ENCODE measurements around the gene CCSER1. TPM values are rescaled to one million over a fixed set of nuclear protein-coding genes. Genes with fewer than 3 reads are reported as not detected.

CCSER1 gene
- total and polyA plus RNA-seq, 2 donors (not counting 1 experiment from before 2014, with no cell fraction given), result under 0.01 TPM; not detected in 1

DNA sequence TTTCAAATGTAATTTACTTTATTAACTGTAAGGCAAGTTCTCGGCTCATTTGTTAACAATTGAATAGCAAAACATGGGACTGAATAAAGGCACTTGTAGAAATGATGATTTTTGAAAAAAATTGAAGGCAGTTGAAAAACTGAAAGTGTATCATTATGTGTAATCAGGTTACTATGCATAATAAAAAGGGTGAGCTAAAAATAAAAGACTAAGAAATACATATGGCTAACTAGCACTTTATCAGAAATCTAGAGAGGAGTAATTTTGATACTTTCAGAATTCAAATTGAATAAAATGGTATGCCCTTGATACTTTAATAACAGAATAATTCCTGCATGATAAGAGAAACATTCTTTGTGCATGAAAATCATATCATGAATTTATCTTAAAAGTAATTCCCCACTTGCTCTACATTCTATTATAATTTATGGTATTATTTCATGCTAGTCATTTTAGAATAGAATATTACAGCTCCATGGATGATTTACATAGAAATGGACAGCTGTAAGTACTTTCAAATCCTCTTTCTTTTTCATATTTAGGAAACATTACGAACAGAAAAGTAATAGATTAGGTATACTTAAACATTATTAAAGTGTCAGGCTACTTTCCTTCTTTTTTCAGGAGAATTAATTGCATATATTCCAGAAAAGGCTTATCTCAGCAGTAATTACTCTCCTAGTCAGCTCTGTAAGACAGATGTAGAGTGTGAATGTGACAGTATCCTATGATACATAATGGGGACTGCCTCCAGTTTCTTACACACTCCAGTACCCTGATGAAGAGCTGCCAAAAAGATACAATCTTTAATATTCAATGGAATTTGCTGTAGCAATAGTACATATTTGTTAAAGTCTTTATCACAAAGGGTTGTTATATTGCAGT, 697.3 kb downstream of the CCSER1 start:
- TF ChIP-seq EZH2 (IDR thresholded peaks at IDR 0.05; ENCODE audit: low read length, missing control alignments) (no peak), CTCF (conservative IDR thresholded peaks at IDR 0.05 in 1 of 2, IDR thresholded peaks at IDR 0.05 in 1 of 2; ENCODE audit: low read depth in 1 of 2, low read length in 2 of 2) (no peak)
- no peak overlapping the region for H3K4me3 ChIP-seq (replicated peaks in 1 of 4; ENCODE audit: control extremely low read depth in 1 of 4, insufficient read depth in 1 of 4, low read depth in 3 of 4, low read length in 4 of 4)

GRCh38 chr4:90825849-90826248, 698.7 kb downstream of the CCSER1 start:
- Histone ChIP-seq H3K79me2 (ENCODE audit: control insufficient read depth, insufficient read depth, low read length) (no peaks in the 10 kb centered on the region), H3K4me3 (replicated peaks in 1 of 4; ENCODE audit: control extremely low read depth in 1 of 4, insufficient read depth in 1 of 4, low read depth in 3 of 4, low read length in 4 of 4) (no peak overlapping the region), H3K9me3 (ENCODE audit: control insufficient read depth, insufficient read depth, low read depth, low read length) (no peaks in the 10 kb centered on the region), H3K9ac (ENCODE audit: insufficient read depth, low read length) (no peak overlapping the region), H2AFZ (ENCODE audit: low read length) (no peak overlapping the region), H4K20me1 (ENCODE audit: control insufficient read depth, extremely low read depth, insufficient read depth, low read length) (no peaks in the 10 kb centered on the region), H3K36me3 (ENCODE audit: control insufficient read depth, insufficient read depth, low read length) (no peaks in the 10 kb centered on the region), H3K4me1 (ENCODE audit: control insufficient read depth, extremely low read depth, insufficient read depth, low read length) (no peaks in the 10 kb centered on the region), H3K4me2 (ENCODE audit: extremely low read depth, insufficient read depth, low read length) (no peak overlapping the region), H3K27me3 (ENCODE audit: control insufficient read depth, insufficient read depth, low read length) (no peaks in the 10 kb centered on the region), H3K27ac (ENCODE audit: insufficient read depth, low read length) (no peak overlapping the region)
- TF ChIP-seq EZH2 (IDR thresholded peaks at IDR 0.05; ENCODE audit: low read length, missing control alignments), result no peak
- TF ChIP-seq CTCF (conservative IDR thresholded peaks at IDR 0.05 in 1 of 2, IDR thresholded peaks at IDR 0.05 in 1 of 2; ENCODE audit: low read depth in 1 of 2, low read length in 2 of 2), result no peak
- no peak for DNase-seq (ENCODE audit: low read depth in 2 of 2)

More for the DNA sequence above, 697.3 kb downstream of the CCSER1 start:
- no peak for DNase-seq (ENCODE audit: low read depth in 2 of 2)
- no peak overlapping the region for H3K4me2 ChIP-seq (ENCODE audit: extremely low read depth, insufficient read depth, low read length)
- no peaks in the 10 kb centered on the region for H3K36me3 ChIP-seq (ENCODE audit: control insufficient read depth, insufficient read depth, low read length)
- H3K27me3 ChIP-seq (ENCODE audit: control insufficient read depth, insufficient read depth, low read length), result no peaks in the 10 kb centered on the region
- no peak overlapping the region for H3K27ac ChIP-seq (ENCODE audit: insufficient read depth, low read length)
- H3K9me3 ChIP-seq (ENCODE audit: control insufficient read depth, insufficient read depth, low read depth, low read length), result no peaks in the 10 kb centered on the region
- no peak overlapping the region for H3K9ac ChIP-seq (ENCODE audit: insufficient read depth, low read length)
- no peaks in the 10 kb centered on the region for H3K4me1 ChIP-seq (ENCODE audit: control insufficient read depth, extremely low read depth, insufficient read depth, low read length)
- no peaks in the 10 kb centered on the region for H4K20me1 ChIP-seq (ENCODE audit: control insufficient read depth, extremely low read depth, insufficient read depth, low read length)
- H3K79me2 ChIP-seq (ENCODE audit: control insufficient read depth, insufficient read depth, low read length), result no peaks in the 10 kb centered on the region
- H2AFZ ChIP-seq (ENCODE audit: low read length), result no peak overlapping the region

DNA sequence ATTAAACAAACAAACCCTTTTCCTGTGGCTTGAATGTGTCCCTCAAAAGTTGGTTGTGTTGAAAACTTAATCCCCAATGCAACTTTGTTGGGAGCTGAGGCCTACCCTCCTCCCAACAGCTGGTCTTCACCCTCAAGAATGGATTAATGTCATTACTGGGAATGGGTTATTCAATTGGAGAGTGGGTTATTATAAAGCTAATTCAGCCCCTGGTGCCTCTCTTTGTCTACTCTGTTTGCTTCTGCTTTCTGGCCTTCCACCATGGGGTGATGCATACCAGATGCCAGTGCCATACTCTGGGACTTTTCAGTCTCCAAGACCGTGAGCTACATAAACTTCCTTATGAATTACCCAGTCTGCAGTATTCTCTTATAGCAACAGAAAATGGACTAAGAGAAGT, 706.5 kb downstream of the CCSER1 start:
- Histone ChIP-seq H3K79me2 (ENCODE audit: control insufficient read depth, insufficient read depth, low read length) (no peaks in the 10 kb centered on the region), H3K36me3 (ENCODE audit: control insufficient read depth, insufficient read depth, low read length) (no peaks in the 10 kb centered on the region), H3K4me1 (ENCODE audit: control insufficient read depth, extremely low read depth, insufficient read depth, low read length) (no peaks in the 10 kb centered on the region), H3K27me3 (ENCODE audit: control insufficient read depth, insufficient read depth, low read length) (no peaks in the 10 kb centered on the region), H3K4me3 (replicated peaks in 1 of 4; ENCODE audit: control extremely low read depth in 1 of 4, insufficient read depth in 1 of 4, low read depth in 3 of 4, low read length in 4 of 4) (no peak overlapping the region), H4K20me1 (ENCODE audit: control insufficient read depth, extremely low read depth, insufficient read depth, low read length) (no peaks in the 10 kb centered on the region), H3K9ac (ENCODE audit: insufficient read depth, low read length) (no peak overlapping the region), H3K27ac (ENCODE audit: insufficient read depth, low read length) (no peak overlapping the region), H3K9me3 (ENCODE audit: control insufficient read depth, insufficient read depth, low read depth, low read length) (no peaks in the 10 kb centered on the region), H2AFZ (ENCODE audit: low read length) (no peak overlapping the region), H3K4me2 (ENCODE audit: extremely low read depth, insufficient read depth, low read length) (no peak overlapping the region)
- no peak for DNase-seq (ENCODE audit: low read depth in 2 of 2)
- TF ChIP-seq CTCF (conservative IDR thresholded peaks at IDR 0.05 in 1 of 2, IDR thresholded peaks at IDR 0.05 in 1 of 2; ENCODE audit: low read depth in 1 of 2, low read length in 2 of 2) (no peak), EZH2 (IDR thresholded peaks at IDR 0.05; ENCODE audit: low read length, missing control alignments) (no peak)

Data from fibroblast of lung (primary cell).